Measurements from ENCODE around the gene HIBCH.
A peak's percentile ranks its signal among the peaks of the same experiment; 100 is the strongest.
"Not testable (repeated sequence)": the region's sequence is repeated elsewhere in the genome, so short reads cannot be mapped to it uniquely, and the experiment has no call there.

Gene HIBCH

GRCh38 chr2:190303647-190304046 is 16.0 kb downstream of the HIBCH start:
- no peak for DNase-seq

- no peak for DNase-seq
These were observed 17.6 kb downstream of the HIBCH start for GRCh38 chr2:190302052-190302451.

- no peak for DNase-seq
These were observed 18.6 kb downstream of the HIBCH start for GRCh38 chr2:190301032-190301431.

GRCh38 chr2:190297880-190298279 is 21.7 kb downstream of the HIBCH start:
- not testable (repeated sequence) for DNase-seq

GRCh38 chr2:190283783-190284182 is 35.8 kb downstream of the HIBCH start:
- DNase-seq, result no peak

- no peak for DNase-seq
These were observed 38.9 kb downstream of the HIBCH start for GRCh38 chr2:190280565-190281350.

GRCh38 chr2:190279256-190280134 is 40.1 kb downstream of the HIBCH start:
- DNase-seq, result not testable (repeated sequence)

GRCh38 chr2:190277234-190278112 is 42.2 kb downstream of the HIBCH start:
- peak in 1 of 2 experiments; percentile 39 for DNase-seq

GRCh38 chr2:190272457-190272842 is 47.2 kb downstream of the HIBCH start:
- DNase-seq, result no peak

- DNase-seq, result no peak
These were observed 47.7 kb downstream of the HIBCH start for GRCh38 chr2:190271783-190272456.

- no peak for DNase-seq
These were observed 49.3 kb downstream of the HIBCH start for GRCh38 chr2:190270298-190270697.

- DNase-seq, result not testable (repeated sequence)
These were observed 49.9 kb downstream of the HIBCH start for GRCh38 chr2:190269699-190270098.

- DNase-seq, result no peak
These were observed 52.3 kb downstream of the HIBCH start for GRCh38 chr2:190267302-190267701.

- no peak for DNase-seq
These were observed 53.3 kb downstream of the HIBCH start for GRCh38 chr2:190266314-190266713.

GRCh38 chr2:190261851-190262250 is 57.8 kb downstream of the HIBCH start:
- DNase-seq, result no peak

- DNase-seq, result no peak
These were observed 63.5 kb downstream of the HIBCH start for GRCh38 chr2:190256087-190256486.

- no peak for DNase-seq
These were observed 64.0 kb downstream of the HIBCH start for GRCh38 chr2:190255676-190256075.

GRCh38 chr2:190254063-190254850 is 65.4 kb downstream of the HIBCH start:
- no peak for DNase-seq

GRCh38 chr2:190250421-190250820 is 69.2 kb downstream of the HIBCH start:
- DNase-seq, result no peak

- DNase-seq, result no peak
These were observed 84.0 kb downstream of the HIBCH start for GRCh38 chr2:190235551-190236075.

- DNase-seq, result no peak
These were observed 84.5 kb downstream of the HIBCH start for GRCh38 chr2:190235101-190235500.

All from NCI-H446 (cell line).